GM18520 (cell line): ENCODE results near the gene SP2.

ENCODE experiments used
- ATAC-seq: cut with Tn5 transposase; IDR thresholded peaks from one replicate; pipeline ENCODE4 v1.9.1; 2021; ENCODE audit not compliant: unreplicated experiment

Gene SP2

GRCh38 chr17:47889734-47890529 is 6.1 kb upstream of the SP2 start:
- no peak for ATAC-seq

DNA sequence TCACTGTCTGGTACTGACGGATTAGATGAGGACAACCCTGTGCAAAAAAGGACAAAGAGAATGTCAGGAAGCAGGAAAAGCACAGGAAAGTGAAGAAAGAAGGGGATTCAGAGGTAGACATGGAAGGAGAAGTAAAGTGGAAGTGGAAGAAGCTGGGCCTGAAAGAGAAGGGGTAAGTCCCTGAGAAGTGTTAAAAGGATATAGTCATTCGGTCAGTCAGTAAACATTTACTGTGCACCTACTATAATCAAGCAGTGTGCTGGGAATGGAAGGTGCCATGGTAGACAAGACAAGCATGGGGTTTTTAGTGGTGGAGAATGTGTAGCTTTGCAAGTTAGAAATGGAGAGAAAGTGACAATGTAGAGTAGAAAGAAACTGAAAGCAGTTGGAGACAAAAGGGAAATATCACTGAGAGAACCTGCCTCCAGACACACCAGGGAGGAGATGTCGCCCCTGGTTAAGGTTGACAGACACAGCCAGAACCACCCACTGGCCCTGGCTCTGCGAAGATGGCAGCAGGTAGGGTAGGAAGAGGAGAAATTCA is 4.4 kb upstream of the SP2 start:
- ATAC-seq, result no peak

DNA sequence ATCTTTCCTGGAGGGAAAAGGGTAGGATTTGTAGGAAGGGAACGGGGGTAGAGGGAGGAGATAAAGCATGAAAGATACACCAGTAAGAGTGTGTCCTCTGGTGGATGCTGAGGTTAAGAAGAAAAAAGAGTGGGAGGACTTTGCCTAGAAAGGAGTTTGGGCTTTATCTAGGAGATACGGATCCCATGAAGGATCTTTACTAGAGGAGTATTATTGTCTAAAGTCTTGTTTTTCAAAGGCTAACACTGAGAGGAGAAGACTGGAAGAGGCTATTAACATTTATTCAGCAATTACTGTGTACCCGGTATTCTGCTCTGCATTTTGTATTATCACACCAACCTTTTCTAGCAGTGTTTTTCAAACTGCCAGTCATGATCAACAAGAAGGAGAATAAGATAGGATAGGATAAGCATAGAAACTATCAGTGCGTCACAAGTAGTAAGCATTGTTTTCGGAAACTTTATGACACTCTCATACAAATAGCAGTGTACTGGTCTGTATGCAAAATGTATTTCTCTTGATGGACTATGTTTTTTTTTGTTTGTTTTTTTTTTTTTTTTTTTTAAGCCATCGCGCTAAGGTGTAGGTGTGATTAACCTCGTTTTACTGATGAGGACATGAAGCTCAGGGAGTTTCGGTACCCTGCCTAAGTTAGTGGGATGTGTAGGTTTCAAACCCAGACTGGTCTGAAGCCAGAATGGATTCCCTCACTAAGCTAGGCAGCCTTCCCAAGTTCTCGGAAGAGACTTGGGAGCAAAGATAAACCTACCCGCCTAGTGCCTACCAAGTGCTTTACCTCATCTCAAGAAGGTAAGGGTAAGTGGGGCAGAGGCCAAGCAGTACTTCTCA is 1.3 kb upstream of the SP2 start:
- no peak for ATAC-seq

DNA sequence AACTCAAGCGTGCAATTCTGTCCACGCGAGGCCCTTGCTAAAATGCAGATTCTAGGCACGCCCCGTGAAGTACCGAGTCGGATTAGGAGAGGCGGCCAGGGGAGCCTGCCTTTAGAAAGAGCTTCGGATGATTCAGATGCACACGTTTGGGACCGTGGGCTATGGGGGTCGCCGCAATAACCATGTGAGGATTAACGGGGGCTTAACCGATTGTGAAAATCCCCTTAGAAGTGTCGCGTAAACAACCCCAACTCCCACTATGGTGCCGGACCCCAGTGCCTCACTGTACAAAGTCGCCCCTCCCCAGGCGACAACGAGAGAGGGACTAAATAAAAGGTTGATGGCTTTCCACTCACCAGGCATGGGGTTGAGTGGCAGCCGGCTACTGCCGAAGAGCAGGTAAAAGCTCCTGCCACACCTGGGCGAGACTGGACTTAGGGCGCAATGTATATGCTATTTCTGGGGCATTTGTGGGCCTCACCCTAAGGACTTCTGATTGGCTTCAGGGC is 635 bp upstream of the SP2 start:
- no peak for ATAC-seq

- ATAC-seq, result no peak
Observed at GRCh38 chr17:47896672-47897490, 845 bp downstream of the SP2 start.

GRCh38 chr17:47897561-47897960 is 1.5 kb downstream of the SP2 start:
- ATAC-seq, result no peak

GRCh38 chr17:47898241-47898640 is 2.2 kb downstream of the SP2 start:
- ATAC-seq, result no peak

GRCh38 chr17:47899643-47900042 is 3.6 kb downstream of the SP2 start:
- no peak for ATAC-seq

DNA sequence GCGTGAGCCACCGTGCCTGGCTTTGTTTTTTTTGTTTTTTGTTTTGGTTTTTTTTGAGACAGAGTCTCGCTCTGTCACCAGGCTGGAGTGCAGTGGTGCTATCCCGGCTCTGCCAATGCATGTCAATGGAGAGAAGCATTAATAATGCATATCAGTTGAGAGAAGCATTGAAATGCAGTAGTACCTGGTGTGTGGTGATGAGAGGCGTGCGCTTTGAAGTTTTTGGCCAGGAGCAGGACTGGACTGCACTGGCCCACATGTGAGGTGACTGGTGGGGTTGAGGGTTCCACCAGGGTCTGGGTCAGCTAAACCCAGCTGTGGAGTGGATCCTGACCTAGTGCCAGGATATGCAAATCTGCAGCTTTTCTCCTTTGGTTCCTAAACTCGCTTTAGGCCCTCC is 5.4 kb downstream of the SP2 start:
- no peak for ATAC-seq

DNA sequence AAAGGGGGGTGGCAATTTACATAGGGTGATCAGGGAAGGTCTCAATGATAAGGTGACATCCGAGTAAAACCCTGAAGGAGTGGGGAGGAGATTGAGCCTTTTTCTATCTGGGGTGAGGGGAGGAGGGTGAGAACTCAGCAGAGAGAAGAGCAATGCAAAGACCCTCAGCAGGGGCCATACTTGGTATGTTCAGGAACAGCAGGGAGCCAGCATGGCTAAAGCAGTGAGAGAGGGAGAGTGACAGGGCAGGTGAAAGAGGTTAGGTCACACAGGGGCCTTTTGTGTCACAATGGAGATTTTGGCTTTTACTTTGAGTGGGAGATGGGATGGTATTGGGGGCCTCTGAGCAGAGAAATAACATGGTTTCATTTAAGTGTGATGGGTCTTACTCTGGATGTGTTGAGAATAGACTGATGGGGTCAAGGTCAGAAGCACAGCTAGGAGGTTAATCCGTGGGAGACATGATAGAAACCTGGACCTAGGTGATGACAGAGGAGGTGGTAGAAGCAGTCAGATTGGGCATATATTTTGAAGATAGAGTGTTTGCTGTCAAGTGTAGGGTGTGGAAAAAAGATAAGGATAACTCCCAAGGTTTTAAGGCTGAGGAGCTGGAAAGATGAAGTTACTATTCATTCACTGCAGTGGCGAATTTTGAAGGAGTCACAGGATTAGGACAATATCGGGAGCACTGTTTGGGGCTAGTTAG is 6.2 kb downstream of the SP2 start:
- ATAC-seq, result no peak

DNA sequence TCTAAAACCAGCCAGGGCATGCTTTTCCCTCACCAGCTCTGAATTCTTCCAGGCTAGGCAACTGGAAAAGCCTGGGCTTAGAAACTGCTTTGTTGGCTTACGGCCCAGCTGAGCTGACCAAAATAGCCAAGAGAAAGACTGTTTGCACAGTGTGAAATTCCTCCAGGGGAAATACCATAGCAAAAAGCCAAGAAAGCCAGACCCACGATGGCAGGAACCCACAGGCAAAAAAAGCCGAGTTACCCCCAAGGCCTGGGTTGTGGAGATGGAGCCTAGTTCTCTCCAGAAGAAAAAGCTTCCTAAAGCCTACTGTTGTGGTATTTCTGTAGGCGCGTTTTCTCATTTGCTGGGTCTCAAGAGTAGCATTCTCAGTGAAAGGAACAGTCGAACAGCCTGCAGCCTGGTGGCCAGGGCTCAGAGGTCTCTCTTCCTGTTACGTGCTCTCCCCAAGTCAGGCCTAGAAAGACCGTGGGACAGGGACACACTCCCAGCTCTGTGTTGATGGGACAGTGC is 9.2 kb downstream of the SP2 start:
- ATAC-seq, result no peak

GRCh38 chr17:47906443-47906842 is 10.4 kb downstream of the SP2 start:
- no peak for ATAC-seq

DNA sequence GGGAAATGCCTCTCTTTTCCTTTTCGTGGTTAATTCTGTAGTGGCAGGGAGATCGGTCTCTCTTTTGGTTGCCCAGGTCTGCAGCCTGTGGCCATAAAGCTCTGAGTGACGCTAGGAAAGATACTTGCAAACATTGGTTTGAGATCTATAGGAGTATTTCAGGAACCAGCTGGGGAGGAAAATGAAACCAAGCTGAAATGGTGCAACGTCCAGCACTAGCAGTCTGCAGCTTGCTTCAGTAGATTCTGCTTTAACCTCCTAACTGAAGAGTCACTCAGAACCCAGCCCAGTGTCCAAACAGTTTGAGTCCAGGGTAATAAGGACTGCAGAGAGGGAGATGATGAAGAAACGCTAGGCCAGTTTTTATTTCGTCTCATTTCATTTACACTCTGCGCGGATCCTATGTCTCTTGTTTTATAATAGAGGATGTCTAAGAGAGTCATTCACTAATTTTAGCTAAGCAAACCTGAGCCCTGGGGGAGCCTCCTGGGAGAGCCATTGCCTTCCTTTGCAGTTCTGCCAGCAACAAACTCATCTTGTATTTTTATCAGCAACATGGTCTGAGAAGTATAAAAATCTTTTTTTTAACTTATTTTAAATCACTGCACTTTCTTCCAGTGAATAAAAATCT is 12.0 kb downstream of the SP2 start:
- no peak for ATAC-seq

DNA sequence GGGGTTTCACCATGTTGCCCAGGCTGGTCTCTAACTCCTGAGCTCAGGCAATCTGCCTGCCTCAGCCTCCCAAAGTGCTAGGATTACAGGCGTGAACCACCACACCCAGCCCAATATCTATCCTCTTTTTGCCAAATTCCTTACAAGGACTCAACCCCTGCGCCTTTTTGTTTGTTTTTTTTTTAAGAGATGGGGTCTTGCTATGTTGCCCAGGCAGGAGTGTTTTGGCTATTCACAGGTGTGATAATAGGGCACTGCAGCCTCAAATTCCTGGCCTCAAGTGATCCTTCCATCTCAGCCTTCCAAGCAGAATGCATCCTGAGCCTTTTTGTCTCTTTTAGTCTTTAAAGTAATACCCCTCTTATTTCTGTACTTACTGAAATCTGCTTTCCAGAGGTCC is 17.0 kb downstream of the SP2 start:
- no peak for ATAC-seq

DNA sequence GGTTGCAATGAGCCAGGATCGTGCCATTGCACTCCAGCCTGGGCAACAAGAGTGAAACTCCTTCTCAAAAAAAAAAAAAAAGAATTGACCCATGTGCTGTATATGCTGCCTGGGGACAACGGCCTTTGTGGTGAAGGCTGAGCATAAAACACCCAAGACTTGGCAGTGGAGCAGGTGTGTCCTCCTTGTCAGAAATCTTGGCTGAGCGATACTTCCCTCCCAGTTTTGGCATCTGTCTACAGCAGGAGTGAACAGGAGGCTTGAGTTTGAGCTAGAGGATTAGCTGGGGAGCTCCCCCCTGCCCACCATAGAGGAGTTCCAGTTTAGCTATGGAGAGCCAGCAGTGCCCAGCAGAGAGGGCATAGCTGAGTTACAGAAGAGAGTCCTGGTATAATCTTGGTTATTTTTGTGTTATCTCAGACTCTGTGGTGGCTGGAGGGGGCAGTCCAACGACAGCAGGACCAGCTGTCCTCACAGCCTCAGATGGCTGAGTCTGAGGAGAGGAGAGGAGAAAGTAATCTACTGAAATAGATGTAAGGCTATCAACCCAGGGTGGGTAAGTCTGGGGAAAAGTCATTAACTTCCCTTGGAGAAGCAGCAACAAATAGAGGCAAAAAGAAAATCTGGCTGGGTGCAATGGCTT is 18.4 kb downstream of the SP2 start:
- no peak for ATAC-seq

DNA sequence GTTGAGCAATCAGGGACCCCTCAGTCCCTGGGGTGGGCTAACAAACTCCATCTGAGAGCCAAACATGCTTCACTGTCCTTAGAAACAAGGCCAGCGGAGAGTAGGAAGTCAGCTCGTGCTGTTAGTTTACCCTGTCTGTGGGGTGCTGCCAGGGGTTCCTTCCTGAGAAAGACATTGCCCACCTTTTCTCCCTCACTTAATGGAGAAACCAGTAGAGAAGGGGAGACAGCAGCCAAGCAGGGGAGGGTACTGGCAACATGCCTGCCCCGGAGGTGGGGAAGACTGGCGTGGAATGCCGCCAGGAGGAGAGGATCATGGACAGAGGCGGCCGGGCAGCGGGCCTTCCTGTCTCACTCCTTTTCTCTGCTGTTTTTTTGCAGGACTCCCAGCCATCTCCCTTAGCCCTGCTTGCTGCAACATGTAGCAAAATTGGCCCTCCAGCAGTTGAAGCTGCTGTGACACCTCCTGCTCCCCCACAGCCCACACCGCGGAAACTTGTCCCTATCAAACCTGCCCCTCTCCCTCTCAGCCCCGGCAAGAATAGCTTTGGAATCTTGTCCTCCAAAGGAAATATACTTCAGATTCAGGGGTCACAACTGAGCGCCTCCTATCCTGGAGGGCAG is 19.9 kb downstream of the SP2 start:
- ATAC-seq, result no peak

DNA sequence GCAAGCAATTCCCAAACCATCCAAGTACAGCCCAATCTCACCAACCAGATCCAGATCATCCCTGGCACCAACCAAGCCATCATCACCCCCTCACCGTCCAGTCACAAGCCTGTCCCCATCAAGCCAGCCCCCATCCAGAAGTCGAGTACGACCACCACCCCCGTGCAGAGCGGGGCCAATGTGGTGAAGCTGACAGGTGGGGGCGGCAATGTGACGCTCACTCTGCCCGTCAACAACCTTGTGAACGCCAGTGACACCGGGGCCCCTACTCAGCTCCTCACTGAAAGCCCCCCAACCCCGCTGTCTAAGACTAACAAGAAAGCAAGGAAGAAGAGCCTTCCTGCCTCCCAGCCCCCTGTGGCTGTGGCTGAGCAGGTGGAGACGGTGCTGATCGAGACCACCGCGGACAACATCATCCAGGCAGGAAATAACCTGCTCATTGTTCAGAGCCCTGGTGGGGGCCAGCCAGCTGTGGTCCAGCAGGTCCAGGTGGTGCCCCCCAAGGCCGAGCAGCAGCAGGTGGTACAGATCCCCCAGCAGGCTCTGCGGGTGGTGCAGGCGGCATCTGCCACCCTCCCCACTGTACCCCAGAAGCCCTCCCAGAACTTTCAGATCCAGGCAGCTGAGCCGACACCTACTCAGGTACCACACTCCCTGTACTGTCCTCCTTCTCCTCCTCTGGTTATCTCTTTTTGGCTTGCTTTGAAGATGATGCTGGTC is 20.6 kb downstream of the SP2 start:
- no peak for ATAC-seq

DNA sequence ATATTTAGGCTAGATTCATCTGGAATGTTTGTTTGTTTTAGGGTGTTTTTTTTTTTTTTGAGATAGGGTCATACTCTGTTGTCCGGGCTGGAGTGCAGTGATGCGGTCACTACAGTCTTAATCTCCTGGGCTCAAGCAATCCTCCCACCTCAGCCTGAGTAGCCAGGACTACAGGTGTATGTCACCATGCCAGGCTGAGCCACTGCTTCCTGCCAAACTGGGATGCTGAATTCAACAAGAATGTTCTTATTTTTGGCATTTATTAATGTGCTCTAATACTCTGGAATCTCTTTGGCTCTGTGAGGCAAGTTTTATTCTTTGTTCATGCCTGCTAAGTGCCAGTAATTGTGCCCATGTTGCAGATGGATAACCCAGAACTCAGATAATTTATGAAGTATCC is 21.5 kb downstream of the SP2 start:
- ATAC-seq, result no peak
